Measurements from ENCODE around the gene PSTPIP1.

Gene PSTPIP1

DNA sequence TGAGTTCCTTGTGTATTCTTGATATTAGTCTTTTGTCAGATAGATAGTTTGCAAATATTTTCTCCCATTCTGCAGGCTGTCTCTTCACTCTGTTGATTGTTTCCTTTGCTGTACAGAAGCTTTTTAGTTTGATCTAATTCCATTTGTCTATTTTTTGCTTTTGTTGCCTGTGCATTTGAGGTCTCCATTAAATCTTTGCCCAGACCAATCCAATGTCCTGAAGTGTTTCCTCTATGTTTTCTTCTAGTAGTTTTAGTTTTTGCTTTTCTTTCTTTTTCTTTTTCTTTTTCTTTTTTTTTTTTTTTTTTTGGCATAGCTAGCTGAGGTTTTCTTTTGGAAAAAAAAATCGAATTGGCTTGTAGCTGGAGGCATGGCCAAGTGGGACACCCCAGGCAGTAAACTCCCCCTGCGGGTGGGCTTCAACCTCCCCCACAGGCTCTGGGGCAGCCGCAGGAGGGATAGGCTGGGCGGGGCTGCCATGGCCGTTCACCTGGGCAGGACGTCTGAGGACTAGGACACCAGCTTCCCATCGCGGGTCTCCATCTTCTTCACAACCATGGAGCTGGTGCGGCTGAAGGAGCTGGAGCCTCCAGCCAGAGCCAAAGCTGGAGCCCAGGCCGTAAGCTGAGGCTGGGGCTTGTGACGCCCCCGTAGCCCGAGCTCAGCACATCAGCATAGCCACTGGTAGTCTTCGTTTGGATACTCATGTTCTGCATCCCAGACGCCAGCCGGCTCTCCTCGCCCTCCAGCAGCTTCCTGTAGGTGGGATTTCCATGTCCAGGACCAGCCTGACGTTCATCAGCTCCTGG is 16.2 kb upstream of the PSTPIP1 start:
- no peak for DNase-seq (ENCODE audit: low read depth in 3 of 3)

DNA sequence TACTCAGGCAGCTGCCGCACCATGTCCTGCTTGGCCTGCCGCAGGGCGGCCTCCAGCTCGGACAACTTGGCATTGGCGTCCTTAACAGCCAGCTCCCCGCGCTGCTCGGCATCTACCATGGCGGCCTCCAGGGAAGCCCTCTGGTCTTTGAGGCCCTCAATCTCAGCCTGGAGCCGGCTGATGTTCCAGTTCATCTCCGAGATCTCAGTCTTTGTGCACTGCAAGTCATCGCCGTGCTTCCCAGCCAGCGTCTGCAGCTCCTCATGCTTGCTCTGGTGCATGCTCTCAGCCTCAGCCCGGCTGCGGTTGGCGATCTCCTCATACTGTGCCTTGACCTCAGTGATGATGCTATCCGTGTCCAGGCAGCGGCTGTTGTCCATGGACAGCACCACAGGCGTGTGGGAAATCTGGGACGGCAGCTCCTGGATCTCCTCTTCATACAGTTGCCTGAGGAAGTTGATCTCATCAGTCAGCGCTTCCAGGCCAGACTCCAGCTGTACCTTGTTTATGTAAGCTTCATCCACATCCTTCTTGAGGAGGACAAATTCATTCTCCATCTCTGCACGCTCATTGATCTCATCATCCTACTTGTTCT is 15.5 kb upstream of the PSTPIP1 start:
- DNase-seq (ENCODE audit: low read depth in 3 of 3): no peak

DNA sequence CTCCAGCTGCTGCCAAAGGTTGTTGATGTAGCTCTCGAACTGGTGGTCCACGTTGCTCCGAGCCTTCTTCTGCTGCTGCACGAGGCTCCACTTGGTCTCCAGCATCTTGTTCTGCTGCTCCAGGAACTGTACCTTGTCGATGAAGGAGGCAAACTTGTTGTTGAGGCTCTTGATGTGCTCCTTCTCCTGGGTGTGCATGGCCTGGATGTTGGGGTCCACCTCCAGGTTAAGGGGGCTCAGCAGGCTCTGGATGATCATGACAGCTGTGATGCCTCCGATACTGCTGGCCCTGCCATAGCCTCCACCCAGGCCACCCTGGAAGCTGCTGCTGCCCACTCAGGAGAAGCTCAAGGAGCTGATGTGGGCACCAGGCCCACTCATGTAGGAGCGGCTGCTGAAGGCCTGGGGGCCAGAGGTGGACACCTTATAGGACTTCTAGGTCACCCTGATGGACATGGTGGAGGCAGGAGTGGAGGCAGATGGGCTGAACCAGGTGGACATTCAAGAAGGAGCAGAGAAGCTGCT is 14.9 kb upstream of the PSTPIP1 start:
- no peak for DNase-seq (ENCODE audit: low read depth in 3 of 3)

DNA sequence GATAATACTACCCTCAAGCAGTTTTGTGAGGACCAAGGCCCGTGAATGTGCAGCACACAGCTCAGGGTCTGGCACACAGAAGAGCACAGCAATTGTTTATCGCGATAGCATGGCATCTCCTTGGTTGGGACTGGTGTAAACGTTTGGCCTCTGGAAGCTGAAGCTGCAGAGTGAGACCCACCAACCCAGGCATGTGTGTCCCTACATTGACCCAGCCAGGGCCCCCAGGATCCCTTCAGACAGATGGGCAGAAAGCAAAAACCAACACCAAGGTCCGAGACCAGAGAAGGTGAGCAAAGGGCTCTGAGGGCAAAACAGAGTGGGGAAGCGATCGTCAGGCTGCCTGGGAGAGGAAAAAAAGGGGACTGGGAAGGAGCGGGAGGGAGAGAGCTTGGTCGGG is 12.6 kb upstream of the PSTPIP1 start:
- no peak for DNase-seq (ENCODE audit: low read depth in 3 of 3)

DNA sequence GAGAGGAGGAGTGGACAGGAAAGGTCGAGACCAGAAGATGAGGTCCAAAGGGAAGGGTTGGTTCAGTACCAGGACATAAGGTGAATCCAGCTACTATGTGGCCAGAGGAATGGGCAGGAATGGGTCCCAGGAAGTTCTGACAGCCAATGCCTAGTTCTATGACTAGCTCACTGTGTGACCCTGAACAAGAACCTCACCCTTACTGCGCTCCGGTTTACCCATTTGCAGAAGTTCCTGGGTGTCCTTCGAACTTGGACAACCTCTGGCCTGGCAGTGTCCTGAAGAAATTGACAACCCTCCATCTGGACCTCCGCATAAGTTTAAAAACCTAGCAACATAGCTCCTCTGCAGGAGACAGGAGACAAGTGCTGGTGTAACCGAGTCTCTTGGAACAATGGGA is 12.2 kb upstream of the PSTPIP1 start:
- no peak for DNase-seq (ENCODE audit: low read depth in 3 of 3)

DNA sequence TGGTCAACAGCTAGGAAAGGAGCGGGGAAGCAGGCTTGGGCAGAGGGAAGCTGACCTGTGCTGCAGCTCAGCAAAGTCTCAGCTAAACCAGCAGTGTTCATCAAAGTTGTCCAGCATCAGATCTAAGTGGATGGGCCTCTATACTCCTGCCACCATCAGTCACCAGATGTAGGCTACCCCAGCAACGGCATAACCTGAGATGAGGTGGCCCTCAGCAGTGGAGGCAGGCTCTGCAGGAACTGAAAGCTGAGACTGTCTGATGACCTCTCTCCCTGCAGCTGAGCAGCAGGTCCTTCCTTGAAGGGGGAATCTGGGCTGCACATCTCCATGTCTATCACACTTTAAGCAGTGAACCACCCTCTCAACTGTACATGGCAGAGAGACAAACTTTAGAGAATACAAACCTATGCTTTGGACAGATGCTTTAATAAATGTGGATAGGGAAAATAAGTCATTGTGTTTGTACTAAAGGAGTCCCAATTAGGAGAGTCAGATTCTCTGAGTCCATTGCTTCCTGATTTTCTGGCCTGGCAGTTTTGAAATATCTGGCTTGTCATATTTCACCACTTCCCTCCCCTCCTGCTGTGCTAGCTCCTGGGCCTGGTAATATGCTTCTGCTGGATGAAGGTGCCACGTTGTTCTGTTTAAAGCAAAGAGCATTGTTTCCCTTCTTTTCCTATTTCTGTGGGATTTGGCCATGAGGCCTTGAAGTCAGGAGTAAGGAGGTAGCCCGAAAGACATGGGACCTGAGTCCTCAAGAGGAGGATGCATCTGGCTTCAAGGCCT is 11.1 kb upstream of the PSTPIP1 start:
- DNase-seq (ENCODE audit: low read depth in 3 of 3): no peak

DNA sequence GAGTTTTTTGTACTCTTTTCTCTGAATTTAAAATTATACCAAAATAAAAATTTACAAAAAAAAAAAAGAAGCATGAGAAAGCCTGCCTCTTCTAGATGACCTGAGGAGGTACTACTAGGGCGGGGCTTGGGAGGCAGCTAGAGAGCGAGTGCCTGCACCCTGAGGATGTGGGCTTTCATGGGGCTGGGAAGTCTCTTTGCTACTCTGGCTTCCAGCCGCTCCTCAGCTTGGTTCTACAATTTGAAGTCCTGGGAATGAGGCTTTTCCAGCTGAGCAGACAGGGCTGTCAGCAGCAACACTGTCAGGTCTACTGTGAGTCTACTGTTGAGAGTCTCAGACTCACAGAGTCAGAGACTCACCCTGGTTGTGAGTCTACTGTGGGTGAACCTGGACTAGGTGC is 8.2 kb upstream of the PSTPIP1 start:
- no peak for DNase-seq (ENCODE audit: low read depth in 3 of 3)

DNA sequence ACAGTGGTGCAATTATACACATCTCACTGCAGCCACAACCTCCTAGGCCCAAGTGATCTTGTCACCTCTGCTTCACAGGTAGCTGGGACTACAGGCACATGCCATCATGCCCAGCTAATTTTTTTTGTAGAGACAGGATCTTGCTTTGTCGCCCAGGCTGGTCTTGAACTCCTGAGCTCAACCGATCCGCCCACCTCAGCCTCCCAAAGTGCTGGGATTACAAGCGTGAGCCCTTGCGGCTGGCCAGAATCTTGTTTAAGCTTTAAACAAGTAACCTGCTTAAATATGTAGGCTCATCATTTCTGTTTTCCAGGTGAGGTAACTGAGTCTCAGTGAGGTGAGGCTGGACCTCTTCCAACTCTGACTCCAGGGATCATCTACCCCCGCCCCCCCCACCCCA is 7.7 kb upstream of the PSTPIP1 start:
- no peak for DNase-seq (ENCODE audit: low read depth in 3 of 3)

DNA sequence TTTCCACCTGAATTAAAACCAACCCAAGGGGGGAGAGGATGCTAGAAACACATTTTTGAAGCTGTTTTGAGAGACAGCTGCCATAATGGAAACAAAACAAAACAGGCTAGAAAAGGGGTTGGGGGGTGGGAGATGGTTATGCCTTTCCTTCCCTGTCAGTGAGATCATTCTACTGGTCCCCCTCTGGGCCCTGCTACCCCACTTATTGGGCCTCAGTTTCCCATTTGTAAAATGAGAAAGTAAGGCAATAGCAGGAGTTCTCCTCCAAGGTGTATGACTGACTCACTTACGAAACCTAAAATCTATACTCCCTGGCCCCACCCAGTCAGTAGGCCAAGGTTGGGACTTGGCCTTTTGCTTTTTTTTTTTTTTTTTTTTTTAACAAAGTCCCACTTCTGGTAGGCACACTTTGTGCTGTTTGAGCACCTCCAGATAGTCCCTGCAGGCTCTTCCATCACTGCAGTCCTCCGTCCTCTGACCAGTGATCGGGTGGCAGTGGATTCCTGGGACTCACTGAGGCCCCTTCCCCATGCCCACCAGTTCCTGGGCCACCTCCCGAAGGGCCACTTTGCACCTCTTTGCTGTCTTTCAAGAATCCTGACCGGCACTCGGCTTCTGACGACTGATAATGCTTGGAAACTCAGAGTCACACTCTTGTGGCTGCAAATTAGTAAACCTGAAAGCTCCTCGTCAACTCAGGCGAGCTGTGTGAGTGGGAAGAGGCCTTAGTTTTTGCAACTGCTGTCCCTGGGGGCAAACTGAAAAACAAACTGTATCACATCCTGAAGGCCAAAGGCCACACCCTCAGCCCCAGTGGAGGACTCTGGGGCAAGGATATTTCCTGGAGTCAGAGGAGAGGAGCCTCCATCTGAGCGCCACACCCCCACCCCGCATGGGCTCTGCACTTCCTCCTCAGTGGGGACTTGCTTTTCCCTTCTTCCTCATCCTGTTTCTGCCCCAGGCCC is 6.7 kb upstream of the PSTPIP1 start:
- peak; percentile 63 to 85 (median 64) for DNase-seq (ENCODE audit: low read depth in 3 of 3)

DNA sequence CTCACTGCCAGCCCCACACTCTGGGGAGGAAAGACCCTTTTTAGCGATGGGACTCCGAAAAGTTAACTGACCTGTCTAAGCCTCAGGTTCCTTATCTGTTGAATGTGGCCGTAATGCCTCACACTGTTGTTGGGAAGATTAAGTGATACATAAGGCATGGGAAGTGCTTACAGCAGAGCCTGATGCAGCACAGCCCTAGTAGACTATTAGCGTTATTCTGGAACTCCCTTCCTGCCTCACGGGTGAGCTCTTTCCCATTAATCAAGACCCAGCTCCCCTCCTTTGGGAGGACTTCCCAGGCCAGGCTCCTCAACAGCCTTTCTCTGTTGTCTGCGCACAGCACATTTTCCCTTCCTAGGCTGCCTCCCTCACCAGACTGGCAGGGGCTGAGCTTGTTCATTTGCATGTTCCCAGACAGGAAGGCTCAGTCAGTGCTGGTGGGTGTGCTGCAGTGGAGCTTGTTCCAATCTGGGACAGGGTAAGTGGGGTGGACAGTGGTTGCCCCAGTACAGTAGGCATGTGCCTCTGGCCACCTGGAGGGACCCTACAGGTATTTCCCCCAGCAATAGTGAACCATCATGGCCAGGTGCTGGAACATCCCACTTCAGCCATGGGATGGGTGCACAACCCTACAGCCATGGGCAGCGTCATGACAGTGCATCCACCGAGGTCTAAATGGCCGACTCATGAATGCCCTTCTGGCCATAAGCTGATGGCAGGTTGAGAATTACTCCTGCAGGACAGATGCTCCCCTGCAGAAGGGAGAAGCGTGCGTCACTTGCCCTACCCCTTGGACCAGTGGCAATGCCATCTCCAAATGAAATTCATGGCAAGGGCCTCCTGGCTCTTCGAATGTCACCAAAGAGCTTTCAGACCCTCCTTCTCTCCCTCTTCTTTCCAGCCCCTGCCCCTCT is 5.8 kb upstream of the PSTPIP1 start:
- no peak for DNase-seq (ENCODE audit: low read depth in 3 of 3)

DNA sequence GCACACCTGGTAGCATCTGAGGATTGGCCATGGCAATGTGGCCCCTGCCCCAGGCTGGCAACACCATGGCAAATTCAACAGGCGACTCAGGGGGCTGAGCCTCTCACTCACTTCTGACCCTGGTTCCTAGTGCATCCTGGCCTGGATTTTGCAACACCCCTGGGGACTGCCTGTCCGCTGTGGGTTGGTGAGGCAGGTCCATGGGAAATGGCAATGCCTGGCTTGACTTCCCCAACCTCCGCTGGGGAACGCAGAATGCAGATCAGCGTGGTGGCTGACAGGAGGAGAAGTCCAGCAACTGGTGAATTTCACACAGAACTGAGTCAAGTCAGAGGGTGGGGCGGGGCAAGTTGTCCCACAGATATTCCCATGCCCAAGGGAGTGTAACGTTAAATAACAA is 3.9 kb upstream of the PSTPIP1 start:
- no peak for DNase-seq (ENCODE audit: low read depth in 3 of 3)

DNA sequence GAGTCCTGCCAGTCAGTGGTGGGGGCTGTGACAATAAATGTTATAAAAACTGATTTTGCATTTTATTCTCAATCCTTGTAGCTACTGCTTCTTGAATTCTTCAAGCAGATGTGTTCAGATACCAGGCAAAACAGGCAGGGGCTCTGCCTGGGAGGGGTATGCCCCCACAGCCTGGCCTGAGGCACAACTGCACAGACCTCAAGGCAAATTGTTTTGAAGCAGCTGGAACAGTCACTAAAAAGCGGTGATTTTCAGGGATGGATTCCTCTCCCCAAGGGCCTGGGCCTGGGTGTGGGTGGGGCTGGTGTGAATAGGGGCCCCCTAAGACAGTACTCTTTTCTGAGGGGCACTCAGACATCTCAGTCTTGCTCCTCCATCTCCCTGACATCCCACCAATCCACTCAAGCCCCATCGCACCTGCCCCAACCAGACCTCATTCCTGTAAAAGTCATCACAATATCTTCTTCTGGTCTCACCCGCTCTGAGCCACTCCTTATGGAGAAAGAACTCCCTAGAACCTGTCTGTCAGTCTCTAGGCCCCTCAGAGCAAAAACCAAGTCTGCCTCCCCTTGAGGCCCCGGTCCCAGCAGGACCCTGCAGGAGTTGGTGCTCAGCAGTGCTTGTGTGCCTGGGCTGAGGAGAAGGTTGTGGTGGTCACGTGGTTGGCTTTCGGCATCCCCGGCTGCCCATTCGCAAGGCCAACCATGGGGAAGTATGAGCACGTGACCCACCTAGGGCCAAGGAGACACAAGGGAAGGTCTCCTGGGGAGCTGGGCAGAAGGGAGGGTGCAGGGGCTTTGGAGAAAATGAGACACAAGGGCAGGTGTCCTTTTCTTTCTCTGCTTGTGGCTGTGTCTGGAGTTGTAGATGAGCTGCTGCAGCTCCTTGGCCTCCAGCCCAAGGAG is 2.9 kb upstream of the PSTPIP1 start:
- no peak for DNase-seq (ENCODE audit: low read depth in 3 of 3)

DNA sequence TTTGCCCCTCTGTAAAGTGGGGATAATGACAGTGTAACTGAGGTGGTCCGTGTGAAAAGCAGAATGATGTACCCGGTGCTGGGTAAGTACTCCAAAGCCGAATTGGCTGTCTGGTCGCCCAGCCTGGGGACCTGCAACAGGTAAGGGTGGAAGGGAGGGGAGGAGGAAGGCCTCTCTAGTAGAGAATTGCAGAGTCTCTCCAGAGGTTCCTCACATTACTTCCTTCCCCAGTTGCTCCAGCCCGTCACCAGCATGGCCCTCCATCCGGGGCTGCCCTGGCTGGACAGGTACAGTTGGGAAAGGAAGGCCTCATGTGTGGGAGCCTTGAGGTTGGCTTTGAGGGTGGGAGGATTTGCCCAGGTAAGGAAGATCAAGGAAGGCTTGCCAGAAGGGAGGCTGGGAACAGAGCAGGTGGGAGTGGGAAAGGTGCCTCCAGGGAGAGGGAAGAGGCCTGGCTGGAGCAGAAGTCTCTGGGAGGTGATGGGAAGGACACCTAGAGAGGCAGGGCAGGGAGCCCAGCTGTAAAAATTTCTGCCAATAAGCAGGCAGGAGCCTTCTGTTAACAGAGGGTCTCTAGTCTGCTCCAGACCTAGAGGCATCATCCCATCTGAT is 1.7 kb upstream of the PSTPIP1 start:
- no peak for DNase-seq (ENCODE audit: low read depth in 3 of 3)

DNA sequence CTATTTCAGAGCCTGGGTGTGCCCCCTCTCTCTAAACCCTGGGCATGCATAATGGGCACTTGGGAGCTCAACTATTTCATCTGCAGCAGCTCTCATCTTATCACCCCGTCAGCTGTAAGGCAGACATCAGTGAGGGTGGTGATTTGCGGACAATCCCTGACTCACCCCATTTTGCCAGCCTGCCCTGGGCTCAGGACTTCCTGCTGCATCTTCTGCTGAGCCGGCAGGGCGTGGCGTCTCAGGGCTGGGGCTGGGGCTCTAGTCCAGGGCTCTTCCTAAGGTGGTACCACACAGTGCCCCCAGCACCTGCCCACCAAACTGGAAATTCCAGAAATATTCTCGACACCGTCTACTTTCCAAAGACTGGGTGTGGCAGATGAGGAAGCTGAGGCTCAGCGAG is 925 bp upstream of the PSTPIP1 start:
- peak; percentile 39 to 61 (median 51) for DNase-seq (ENCODE audit: low read depth in 3 of 3)

DNA sequence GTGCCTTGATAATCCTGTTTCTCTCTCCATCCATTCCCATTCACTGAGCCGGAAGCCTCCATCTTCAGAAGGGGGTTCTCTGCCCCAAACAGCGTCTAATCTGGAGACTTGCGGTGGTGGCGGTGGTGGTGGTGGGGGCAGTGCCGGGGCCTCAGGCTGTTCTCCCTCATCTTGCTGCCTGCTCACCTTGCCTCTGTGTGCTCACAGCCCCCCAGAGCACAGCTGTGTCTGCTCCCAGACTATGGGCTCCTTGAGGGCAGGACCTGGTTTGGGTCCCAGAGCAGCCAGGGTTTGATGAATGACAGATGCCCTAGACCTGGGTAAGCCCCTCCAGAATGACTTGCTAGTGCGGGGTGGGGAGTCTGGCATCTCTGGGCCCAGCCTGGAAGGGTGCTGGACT is 430 bp upstream of the PSTPIP1 start:
- DNase-seq (ENCODE audit: low read depth in 3 of 3): no peak

DNA sequence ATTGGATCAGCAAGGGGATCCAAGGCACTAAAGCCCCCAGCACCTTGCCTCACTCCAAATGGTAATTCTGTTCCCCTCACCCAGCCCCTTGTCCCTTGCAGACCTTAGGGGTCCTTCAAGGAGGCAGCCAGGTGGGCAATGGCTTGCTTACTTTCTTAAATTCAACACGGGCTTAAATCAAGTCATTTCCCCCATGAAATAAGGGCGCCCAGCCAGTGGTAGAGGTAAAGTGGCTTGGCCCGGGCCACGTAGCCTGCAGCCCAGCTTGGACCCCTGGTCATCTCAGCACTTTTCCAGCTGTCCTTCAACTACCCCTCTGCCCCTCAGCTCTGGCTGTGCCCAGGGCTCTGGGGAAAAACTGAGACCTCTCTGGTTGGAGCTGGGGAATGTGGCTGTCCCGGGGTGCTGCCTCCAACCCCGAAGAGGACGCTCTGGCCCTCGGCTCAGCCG is 1.2 kb downstream of the PSTPIP1 start:
- DNase-seq (ENCODE audit: low read depth in 3 of 3): no peak

DNA sequence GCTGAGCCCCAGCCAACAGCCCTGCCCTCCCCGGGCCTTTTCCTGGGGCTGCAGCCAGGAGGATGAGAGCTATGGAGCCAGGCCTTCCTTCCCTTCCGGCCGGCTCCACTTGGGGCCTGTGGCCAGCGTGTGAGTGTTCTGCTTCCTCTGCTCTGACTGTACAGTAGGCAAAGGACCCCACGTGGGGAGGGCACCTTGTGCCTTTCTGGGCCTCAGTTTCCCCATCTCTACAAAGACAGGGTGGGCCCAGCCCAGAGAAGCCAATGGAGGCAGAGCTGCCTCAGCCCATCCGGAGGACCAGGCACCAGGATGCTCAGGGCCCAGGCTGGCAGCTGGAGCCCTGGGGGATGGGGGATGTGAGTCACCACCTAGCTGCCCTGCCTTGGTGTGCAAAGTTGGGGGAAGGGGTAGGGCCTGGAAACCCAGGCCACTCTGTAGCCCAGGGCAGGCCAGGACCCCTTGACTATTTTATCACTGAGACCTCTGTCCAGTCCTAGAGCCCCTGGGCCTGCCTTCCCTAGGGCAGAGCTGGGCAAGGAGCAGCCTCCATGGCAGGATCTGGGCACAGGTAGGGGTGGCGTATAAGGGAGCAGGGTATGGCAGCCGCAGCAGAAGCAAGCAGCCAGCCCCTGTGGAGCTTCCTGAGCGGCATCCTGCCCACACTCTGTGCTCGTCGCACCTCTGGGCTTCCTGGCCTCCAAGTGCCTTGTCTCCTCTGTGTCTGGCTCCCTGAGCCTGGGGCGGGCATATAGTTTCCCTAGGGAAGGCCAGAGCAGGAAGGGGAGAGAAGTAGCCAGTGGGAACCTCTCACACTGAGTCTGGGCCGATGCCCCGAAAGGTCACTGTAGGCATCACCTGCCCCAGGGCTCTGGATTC is 1.8 kb downstream of the PSTPIP1 start:
- DNase-seq (ENCODE audit: low read depth in 3 of 3): peak in 2 of 3 donors; percentile 46 to 62

All from stimulated activated CD4-positive, alpha-beta T cell treated with anti-CD3 and anti-CD28 coated beads, TNF-alpha, amount 100 ng/mL, for 48 hours (primary cell).